Measurements from ENCODE around the gene APCDD1L.

APCDD1L gene

GRCh38 chr20:58444746-58445255, 70.4 kb downstream of the APCDD1L start:
- TF ChIP-seq CTCF (conservative IDR thresholded peaks at IDR 0.05; ENCODE audit: control insufficient read depth, insufficient read depth, low read depth, low read length) = no peak
- no peak for DNase-seq (ENCODE audit: low read depth)
- H3K4me3 ChIP-seq (ENCODE audit: control insufficient read depth, low read depth, low read length) = no peak overlapping the region

GRCh38 chr20:58441723-58442122, 73.5 kb downstream of the APCDD1L start:
- no peak for DNase-seq (ENCODE audit: low read depth)
- TF ChIP-seq CTCF (conservative IDR thresholded peaks at IDR 0.05; ENCODE audit: control insufficient read depth, insufficient read depth, low read depth, low read length) = no peak
- H3K4me3 ChIP-seq (ENCODE audit: control insufficient read depth, low read depth, low read length) = no peak overlapping the region

- no peak for DNase-seq (ENCODE audit: low read depth)
- no peak overlapping the region for H3K4me3 ChIP-seq (ENCODE audit: control insufficient read depth, low read depth, low read length)
Measured at GRCh38 chr20:58440021-58440767, 75.0 kb downstream of the APCDD1L start.

GRCh38 chr20:58438970-58439808, 76.0 kb downstream of the APCDD1L start:
- H3K4me3 ChIP-seq (ENCODE audit: control insufficient read depth, low read depth, low read length) = no peak overlapping the region
- TF ChIP-seq CTCF (conservative IDR thresholded peaks at IDR 0.05; ENCODE audit: control insufficient read depth, insufficient read depth, low read depth, low read length) = no peak
- no peak for DNase-seq (ENCODE audit: low read depth)

More at GRCh38 chr20:58440021-58440767, 75.0 kb downstream of the APCDD1L start:
- no peak for TF ChIP-seq CTCF (conservative IDR thresholded peaks at IDR 0.05; ENCODE audit: control insufficient read depth, insufficient read depth, low read depth, low read length)

GRCh38 chr20:58436868-58437645, 78.1 kb downstream of the APCDD1L start:
- no peak overlapping the region for H3K4me3 ChIP-seq (ENCODE audit: control insufficient read depth, low read depth, low read length)
- no peak for TF ChIP-seq CTCF (conservative IDR thresholded peaks at IDR 0.05; ENCODE audit: control insufficient read depth, insufficient read depth, low read depth, low read length)
- no peak for DNase-seq (ENCODE audit: low read depth)

GRCh38 chr20:58435237-58435636, 80.0 kb downstream of the APCDD1L start:
- TF ChIP-seq CTCF (conservative IDR thresholded peaks at IDR 0.05; ENCODE audit: control insufficient read depth, insufficient read depth, low read depth, low read length) = no peak
- H3K4me3 ChIP-seq (ENCODE audit: control insufficient read depth, low read depth, low read length) = no peak overlapping the region
- no peak for DNase-seq (ENCODE audit: low read depth)

All from fibroblast of mammary gland (primary cell).